Stomach (tissue), 4 donors: Measurements from ENCODE around the gene CDK19.

ENCODE experiments used
- EP300 ChIP-seq: sonication (generic); formaldehyde crosslinking; IDR thresholded peaks from one replicate; pipeline ENCODE4 v1.6.1; 2017; ENCODE audit warnings: antibody characterized with exemption
- POLR2AphosphoS5 ChIP-seq, 3 donors: sonication (generic); formaldehyde crosslinking; IDR thresholded peaks; one replicate each; pipeline ENCODE4 v1.6.1; 2016; ENCODE audit warnings: antibody characterized with exemption in 3 of 3
- TF ChIP-seq, protein P1 (sequence below), 7 experiments: fragments of 450-650 bp in 4 of 7; fragments of 200-600 bp in 3 of 7; sonication (generic) in 3 of 7; IDR thresholded peaks; one replicate each; pipeline ENCODE4 v1.5.1; 2016 to 2019; ENCODE audit warnings: antibody characterized with exemption in 7 of 7, control low read depth in 2 of 7, mild to moderate bottlenecking in 1 of 7

GRCh38 chr6:110660066-110660655 lies 155.1 kb downstream of the CDK19 start:
- TF ChIP-seq, protein P1, sequence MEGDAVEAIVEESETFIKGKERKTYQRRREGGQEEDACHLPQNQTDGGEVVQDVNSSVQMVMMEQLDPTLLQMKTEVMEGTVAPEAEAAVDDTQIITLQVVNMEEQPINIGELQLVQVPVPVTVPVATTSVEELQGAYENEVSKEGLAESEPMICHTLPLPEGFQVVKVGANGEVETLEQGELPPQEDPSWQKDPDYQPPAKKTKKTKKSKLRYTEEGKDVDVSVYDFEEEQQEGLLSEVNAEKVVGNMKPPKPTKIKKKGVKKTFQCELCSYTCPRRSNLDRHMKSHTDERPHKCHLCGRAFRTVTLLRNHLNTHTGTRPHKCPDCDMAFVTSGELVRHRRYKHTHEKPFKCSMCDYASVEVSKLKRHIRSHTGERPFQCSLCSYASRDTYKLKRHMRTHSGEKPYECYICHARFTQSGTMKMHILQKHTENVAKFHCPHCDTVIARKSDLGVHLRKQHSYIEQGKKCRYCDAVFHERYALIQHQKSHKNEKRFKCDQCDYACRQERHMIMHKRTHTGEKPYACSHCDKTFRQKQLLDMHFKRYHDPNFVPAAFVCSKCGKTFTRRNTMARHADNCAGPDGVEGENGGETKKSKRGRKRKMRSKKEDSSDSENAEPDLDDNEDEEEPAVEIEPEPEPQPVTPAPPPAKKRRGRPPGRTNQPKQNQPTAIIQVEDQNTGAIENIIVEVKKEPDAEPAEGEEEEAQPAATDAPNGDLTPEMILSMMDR (IDR thresholded peaks at IDR 0.05) = no peak
- no peak for TF ChIP-seq EP300
- TF ChIP-seq POLR2AphosphoS5 (IDR thresholded peaks at IDR 0.05) = no peak
